Measurements from ENCODE around the gene SNAPC5. TPM values are rescaled to one million over a fixed set of nuclear protein-coding genes. Genes with fewer than 3 reads are reported as not detected.
"Not testable (repeated sequence)": the region's sequence is repeated elsewhere in the genome, so short reads cannot be mapped to it uniquely, and the experiment has no call there.

The SNAPC5 gene
- total and polyA plus RNA-seq, 2 of the 13 experiments (the other 11 are each of a cell fraction or from before 2014, with no cell fraction given): 14.8 to 36.2 TPM

GRCh38 chr15:66503041-66503648 is 5.6 kb upstream of the SNAPC5 start:
- H2AFZ ChIP-seq (ENCODE audit: low read length); intact Hi-C loops (cut with micrococcal nuclease; ENCODE audit: unreplicated experiment); H3K9me3 ChIP-seq (ENCODE audit: low read length); ATAC-seq; in situ Hi-C loops (cut with HindIII; ENCODE audit: extremely low pct_ligation_motif_present, low pct_unique_long_range_greater_than_20kb); H3K27me3 ChIP-seq (ENCODE audit: control insufficient read depth in 1 of 2, insufficient read depth in 2 of 2, low read length in 2 of 2); FAIRE-seq; CTCF ChIA-PET (ENCODE audit: low intra/inter-chr PET ratio, low total read pairs); BruUV-seq (replicated peaks); TF ChIP-seq GABPA (IDR thresholded peaks at IDR 0.05; ENCODE audit: low read depth, low read length): not testable (repeated sequence)
- DNase-seq (ENCODE audit: low spot score): peak; percentile 21
- H3K4me3 ChIP-seq (replicated peaks in 1 of 3; ENCODE audit: insufficient read depth in 1 of 3, low read depth in 2 of 3, low read length in 3 of 3): peak overlapping the region; percentile 69 to 100 (median 88)
- TF ChIP-seq GATAD2A (CRISPR knock-in tag; IDR thresholded peaks at IDR 0.05): 0 out of 2 replicates have a peak, but pooled peaks have one; percentile 20
- peak; percentile 26; the same call in 1 of the 2 replicates for TF ChIP-seq POLR2AphosphoS5 (IDR thresholded peaks at IDR 0.05; ENCODE audit: low read depth, low read length)
- 0 out of 2 replicates have a peak, but pooled peaks have one; percentile 21 for TF ChIP-seq HOXA5 (CRISPR knock-in tag; IDR thresholded peaks at IDR 0.05)
- 0 out of 2 replicates have a peak, but pooled peaks have one; percentile 35 for TF ChIP-seq PPARG (CRISPR knock-in tag; conservative IDR thresholded peaks at IDR 0.05)
- TF ChIP-seq ARID3A (IDR thresholded peaks at IDR 0.05; ENCODE audit: low read depth, low read length): 0 out of 2 replicates have a peak, but pooled peaks have one; percentile 15
- peak; percentile 59 for TF ChIP-seq HNF4A (CRISPR knock-in tag; IDR thresholded peaks at IDR 0.05)
- TF ChIP-seq RBFOX2 (IDR thresholded peaks at IDR 0.05; ENCODE audit: low read depth, low read length): peak; percentile 51; the same call in 1 of the 2 replicates
- peak; percentile 27; the same call in 1 of the 2 replicates for TF ChIP-seq FOSL2 (CRISPR knock-in tag; IDR thresholded peaks at IDR 0.05)
- TF ChIP-seq GATAD1 (CRISPR knock-in tag; IDR thresholded peaks at IDR 0.05): 0 out of 2 replicates have a peak, but pooled peaks have one; percentile 28
- TF ChIP-seq MED1 (CRISPR knock-in tag; IDR thresholded peaks at IDR 0.05): peak; percentile 19; the same call in 1 of the 2 replicates
- peak in 1 of 2 experiments; percentile 70; a peak in 2 of 4 replicates for TF ChIP-seq POLR2A (IDR thresholded peaks at IDR 0.05; ENCODE audit: insufficient read depth in 1 of 2, low read depth in 2 of 2, low read length in 2 of 2)
- TF ChIP-seq GABPA (CRISPR knock-in tag; IDR thresholded peaks at IDR 0.05; ENCODE audit: low read depth): 0 out of 2 replicates have a peak, but pooled peaks have one; percentile 22
- peak; percentile 69 for TF ChIP-seq SAP130 (CRISPR knock-in tag; IDR thresholded peaks at IDR 0.05; ENCODE audit: low read depth)
- peak; percentile 71 for TF ChIP-seq CEBPG (CRISPR knock-in tag; IDR thresholded peaks at IDR 0.05)
- H3K36me3 ChIP-seq (replicated peaks in 1 of 2; ENCODE audit: control insufficient read depth in 1 of 2, insufficient read depth in 2 of 2, low read length in 2 of 2): peaks cover 6 to 48% of the 10 kb centered on the region in 2 experiments; a peak in 4 of 5 replicates
- H4K20me1 ChIP-seq (ENCODE audit: insufficient read depth, low read length): peaks cover 38% of the 10 kb centered on the region
- POLR2A ChIA-PET: interaction anchor here (0.5 kb wide), 1 partner anchor 121 kb away, joined by 3 read pairs; no protein-coding TSS in a partner anchor
- peak overlapping the region; percentile 96 for H3K9ac ChIP-seq (ENCODE audit: insufficient read depth, low read depth, low read length)
- WGBS (ENCODE audit: low lambda C conversion rate): 12% methylated on average over 13 of the region's 13 CpGs
- H3K79me2 ChIP-seq (ENCODE audit: insufficient read depth, low read length): peaks cover 55% of the 10 kb centered on the region
- H3K4me2 ChIP-seq (ENCODE audit: low read depth, low read length): peak overlapping the region; percentile 93
- H3K4me1 ChIP-seq (ENCODE audit: insufficient read depth, low read length): peaks cover 54% of the 10 kb centered on the region
- H3K27ac ChIP-seq (ENCODE audit: extremely low read length, insufficient read depth, low read length): peak overlapping the region; percentile 89

All from HepG2 (cell line).